NCI-H1092 (cell line): Measurements from ENCODE around the gene CCR3.
"Not testable (repeated sequence)": the region's sequence is repeated elsewhere in the genome, so short reads cannot be mapped to it uniquely, and the experiment has no call there.

Experiments used
- DNase-seq: peaks from one replicate; lab custom pipeline; 2025; lab: John Stamatoyannopoulos, UW

CCR3 gene

DNA sequence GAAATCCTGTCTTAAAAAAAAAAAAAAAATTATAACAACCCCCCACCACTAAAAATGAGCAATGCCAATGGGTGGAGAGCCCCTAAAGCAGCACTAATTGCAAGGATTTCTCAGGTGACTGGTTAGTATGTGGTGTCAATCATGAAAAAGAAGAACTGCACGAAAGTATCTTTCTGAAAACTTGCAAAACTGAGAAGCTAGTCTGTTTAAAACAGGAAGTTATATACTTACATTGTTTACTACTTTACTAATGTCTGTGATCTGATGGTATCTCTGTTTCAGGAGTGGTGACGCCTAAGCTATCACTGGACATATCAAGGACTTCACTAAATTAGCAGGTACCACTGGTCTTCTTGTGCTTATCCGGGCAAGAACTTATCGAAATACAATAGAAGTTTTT lies at the start of gene CCR3:
CCR3 (plus strand) TSS at position 341 of the 400 bp plus-strand sequence. CDS start 22,699 bp downstream, outside the sequence.
- no peak for DNase-seq

- DNase-seq = no peak
These were observed 49.3 kb upstream of the CCR3 start for GRCh38 chr3:46192939-46193338.

- no peak for DNase-seq
These were observed 48.8 kb upstream of the CCR3 start for GRCh38 chr3:46193436-46193835.

- no peak for DNase-seq
These were observed 47.2 kb upstream of the CCR3 start for GRCh38 chr3:46194868-46195553.

DNA sequence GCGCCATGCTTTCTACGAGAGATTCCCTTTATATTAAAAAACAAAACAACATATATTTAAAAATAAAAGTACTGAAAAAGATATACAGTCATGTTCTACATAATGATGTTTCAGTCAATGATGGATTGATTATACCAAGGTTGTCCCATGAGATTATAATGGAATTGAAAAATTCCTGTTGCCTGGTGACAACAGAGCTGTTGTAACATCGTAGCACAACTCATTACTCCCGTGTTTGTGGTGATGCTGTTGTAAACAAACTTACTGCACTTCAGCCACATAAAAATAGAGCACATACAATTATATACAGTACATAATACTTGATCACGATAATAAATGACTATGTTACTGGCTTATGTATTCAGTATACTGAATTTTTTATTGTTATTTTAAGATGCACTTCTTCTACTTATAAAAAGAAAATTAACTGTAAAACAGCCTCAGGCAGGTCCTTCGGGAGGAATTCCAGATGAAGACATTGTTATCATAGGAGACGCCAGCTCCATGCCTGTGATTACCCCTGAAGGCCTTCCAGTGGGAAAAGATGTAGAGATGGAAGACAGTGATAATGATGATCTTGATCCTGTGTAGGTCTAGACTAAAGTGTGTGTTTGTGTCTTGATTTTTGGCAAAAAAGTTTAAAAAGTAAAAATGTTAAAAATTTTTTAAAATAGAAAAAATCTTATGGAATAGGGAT lies 45.9 kb upstream of the CCR3 start:
- DNase-seq = no peak

GRCh38 chr3:46200211-46200610 lies 42.0 kb upstream of the CCR3 start:
- no peak for DNase-seq

GRCh38 chr3:46200790-46201189 lies 41.5 kb upstream of the CCR3 start:
- no peak for DNase-seq

DNA sequence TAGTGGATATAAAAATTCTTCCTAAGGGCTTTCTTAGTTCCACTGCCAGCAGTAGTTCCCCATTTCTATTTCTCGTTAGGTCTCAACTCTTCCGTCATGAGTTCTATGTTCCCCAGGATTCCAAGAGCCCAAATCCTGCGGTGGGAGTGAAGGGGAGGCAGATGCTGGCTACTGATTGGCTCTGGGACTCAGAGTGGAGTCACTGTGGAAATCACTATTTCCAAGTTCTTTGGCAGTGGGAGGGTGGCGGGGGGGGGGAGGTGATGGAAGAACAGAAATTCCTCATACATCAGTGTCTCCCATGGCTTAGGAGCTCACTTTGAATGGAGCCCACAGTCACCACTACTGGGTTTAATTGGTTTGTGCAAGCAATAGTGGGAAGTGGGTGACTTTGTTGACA lies 39.7 kb upstream of the CCR3 start:
- DNase-seq = no peak

DNA sequence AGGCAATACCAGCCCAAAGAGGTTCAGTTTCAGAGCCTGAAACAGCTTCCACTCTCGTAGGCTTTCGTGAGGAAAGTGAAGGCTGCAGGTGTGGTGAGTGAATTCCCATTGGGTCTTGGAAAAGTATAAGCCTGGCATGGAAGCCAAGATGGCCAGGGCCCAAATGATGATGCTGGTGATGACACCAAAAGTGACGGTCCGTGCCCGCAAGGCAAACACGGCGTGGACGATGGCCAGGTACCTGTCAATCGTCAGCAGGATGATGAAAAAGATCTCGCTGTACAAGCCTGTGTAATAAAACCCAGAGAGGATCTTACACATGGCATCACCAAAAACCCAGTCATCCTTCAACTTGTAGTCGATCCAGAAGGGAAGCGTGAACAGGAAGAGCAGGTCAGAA lies 38.6 kb upstream of the CCR3 start:
- DNase-seq = no peak

GRCh38 chr3:46205286-46205960 lies 36.8 kb upstream of the CCR3 start:
- no peak for DNase-seq

DNA sequence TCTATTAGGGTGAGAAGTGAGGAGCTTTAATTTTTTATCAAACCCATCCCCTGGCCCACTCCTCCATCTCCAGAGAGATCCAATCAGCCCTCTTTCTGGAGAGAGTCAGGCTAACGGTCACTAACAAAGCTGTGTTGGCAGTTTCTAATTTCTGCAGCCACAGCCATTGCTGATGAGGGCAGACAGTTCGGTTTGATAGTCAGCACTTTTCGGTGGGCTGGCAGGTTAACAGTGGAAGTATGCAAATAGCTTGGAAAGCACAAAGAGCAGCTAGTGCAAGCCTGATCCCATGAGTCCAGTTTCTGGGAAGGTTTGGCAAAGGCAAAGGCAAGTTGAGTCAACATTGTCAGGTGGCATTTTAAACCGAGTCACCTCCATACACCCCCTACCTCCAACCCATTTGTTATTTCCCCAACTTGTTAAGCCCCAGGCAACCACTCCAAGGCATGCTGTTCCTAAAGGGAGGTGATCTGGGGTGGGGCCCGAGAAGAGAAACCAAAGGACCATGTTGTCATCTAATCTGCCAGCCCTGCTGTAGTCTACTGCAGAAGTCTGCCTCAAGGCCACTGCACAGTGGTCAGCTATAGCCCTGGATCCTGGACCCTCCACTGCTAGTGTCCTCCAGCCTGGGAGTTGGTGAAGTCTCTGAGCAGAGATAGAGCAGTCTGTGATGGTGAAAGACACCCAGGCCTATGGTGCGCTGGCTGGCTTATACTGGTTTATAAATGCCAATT lies 35.8 kb upstream of the CCR3 start:
- DNase-seq = no peak

- DNase-seq = not testable (repeated sequence)
These were observed 34.7 kb upstream of the CCR3 start for GRCh38 chr3:46207514-46207913.

DNA sequence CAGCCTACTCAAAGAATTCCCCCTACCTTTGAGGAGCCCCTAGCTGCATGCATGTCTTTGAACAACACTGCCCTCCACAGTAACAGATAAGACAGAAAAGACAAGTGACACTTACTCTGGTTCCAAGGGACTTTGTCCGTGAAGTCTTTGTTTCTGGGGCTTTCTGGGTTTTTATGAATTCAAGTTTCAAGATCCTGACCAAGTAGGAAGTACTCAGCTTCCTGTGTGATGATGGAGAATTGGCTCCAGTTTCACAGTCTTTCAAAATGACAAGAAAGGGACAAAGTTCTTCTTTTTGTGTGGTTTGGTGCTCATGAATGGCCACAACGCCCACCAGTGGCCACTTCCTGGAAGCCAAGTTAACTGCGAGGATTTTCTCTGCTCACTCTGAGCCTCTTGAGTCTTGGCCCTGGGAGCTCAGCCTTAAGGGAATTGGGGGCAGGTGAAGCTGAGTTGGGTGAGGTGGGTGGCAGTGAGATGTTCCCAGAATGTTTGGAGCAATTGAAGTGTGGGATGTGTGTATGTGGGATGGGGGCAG lies 34.0 kb upstream of the CCR3 start, which contains the start of gene CCR1:
CCR1 (minus strand) TSS at position 147 of the 538 bp plus-strand sequence. CDS start 4,000 bp downstream, outside the sequence.
- DNase-seq = no peak

DNA sequence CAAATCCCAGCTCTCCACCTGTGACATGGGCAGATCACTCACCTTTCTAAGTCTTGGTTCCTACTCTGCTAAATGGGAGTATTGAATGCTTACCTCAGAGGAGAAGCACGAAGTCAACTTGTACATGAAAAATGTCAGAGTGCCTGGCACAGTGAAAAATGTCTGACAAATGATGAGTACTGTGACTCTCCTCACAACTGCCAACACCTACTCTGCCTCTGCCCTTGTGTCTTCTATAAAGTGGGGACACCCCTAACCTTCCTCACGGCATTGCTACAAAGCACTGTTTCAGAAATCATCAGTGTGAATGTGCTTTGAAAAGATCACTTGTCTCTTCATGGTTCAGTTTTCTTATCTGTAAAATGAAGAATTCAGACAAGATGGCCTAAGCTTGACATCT lies 33.2 kb upstream of the CCR3 start:
- no peak for DNase-seq

GRCh38 chr3:46209746-46210470 lies 32.4 kb upstream of the CCR3 start:
- DNase-seq = no peak

DNA sequence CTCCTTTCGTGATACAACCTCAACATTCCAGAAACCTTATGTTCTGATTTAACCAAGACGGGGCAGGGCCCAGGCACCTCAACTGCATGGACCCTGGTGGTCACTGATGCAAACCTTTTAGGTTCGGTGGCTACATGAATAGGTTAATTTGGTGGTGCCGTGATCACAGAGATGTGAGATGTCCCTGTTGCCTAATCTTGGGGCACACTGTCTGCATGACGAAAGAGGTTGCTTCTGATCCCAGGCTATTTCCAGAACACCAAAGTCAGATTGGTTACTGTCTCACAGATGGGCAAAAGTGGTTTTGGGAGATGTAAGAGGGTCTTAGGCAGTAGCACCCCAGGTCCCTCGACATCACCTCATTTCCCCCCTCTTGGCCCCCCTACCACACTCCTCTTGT lies 30.2 kb upstream of the CCR3 start:
- DNase-seq = no peak

- DNase-seq = no peak
These were observed 29.1 kb upstream of the CCR3 start for GRCh38 chr3:46213201-46213600.

GRCh38 chr3:46214751-46215352 lies 27.4 kb upstream of the CCR3 start:
- peak; percentile 0 for DNase-seq

- DNase-seq = no peak
These were observed 26.3 kb upstream of the CCR3 start for GRCh38 chr3:46215810-46216414.

DNA sequence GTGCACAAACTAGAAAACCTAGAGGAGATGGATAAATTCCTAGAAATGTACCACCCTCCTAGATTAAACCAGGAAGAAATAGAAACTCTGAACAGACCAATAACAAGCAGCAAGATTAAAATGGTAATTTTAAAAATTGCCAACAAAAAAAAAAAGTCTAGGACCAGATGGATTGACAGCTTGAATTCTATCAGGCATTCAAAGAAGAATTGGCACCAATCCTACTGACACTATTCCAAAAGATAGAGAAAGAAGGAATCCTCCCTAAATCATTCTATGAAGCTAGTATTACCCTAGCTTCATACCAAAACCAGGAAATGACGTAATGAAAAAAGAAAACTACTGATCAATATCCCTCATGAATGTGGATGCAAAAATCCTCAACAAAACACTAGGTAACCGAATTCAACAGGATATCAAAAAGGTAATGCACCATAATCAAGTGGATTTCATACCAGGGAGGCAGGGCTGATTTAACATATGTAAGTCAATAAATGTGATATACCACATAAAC lies 24.0 kb upstream of the CCR3 start:
- DNase-seq = no peak
